Retinal pigment epithelial cell (primary cell): ENCODE data around the gene RAE1.
"Not testable (repeated sequence)": the region's sequence is repeated elsewhere in the genome, so short reads cannot be mapped to it uniquely, and the experiment has no call there.

ENCODE experiments used
- DNase-seq: peaks from one replicate; pipeline ENCODE4 v3.0.0-alpha.2; 2010; ENCODE audit warnings: low read depth
- H3K4me3 ChIP-seq: 2 replicates; pipeline ENCODE4 v1.5.1; 2011; ENCODE audit warnings: mild to moderate bottlenecking, low read length, control low read depth, moderate library complexity
- CTCF ChIP-seq: conservative IDR thresholded peaks from 2 replicates; pipeline ENCODE4 v1.5.1; 2011; ENCODE audit warnings: low read depth, low read length, control low read depth, inconsistent platforms

Gene RAE1

GRCh38 chr20:57417051-57417689, 66.1 kb downstream of the RAE1 start:
- DNase-seq = no peak
- no peak overlapping the region for H3K4me3 ChIP-seq
- TF ChIP-seq CTCF = no peak

- H3K4me3 ChIP-seq = no peak overlapping the region
- DNase-seq = no peak
- TF ChIP-seq CTCF = no peak
These were observed 67.0 kb downstream of the RAE1 start for GRCh38 chr20:57417830-57418780.

GRCh38 chr20:57419479-57419878, 68.4 kb downstream of the RAE1 start:
- not testable (repeated sequence) for H3K4me3 ChIP-seq, DNase-seq

- TF ChIP-seq CTCF = no peak
- H3K4me3 ChIP-seq = no peak overlapping the region
- DNase-seq = no peak
These were observed 69.7 kb downstream of the RAE1 start for GRCh38 chr20:57420571-57421252.

GRCh38 chr20:57421253-57422220, 70.5 kb downstream of the RAE1 start:
- DNase-seq = no peak
- no peak overlapping the region for H3K4me3 ChIP-seq
- no peak for TF ChIP-seq CTCF

- no peak for TF ChIP-seq CTCF
- no peak overlapping the region for H3K4me3 ChIP-seq
These were observed 71.2 kb downstream of the RAE1 start for GRCh38 chr20:57422254-57422653.

More at GRCh38 chr20:57422254-57422653, 71.2 kb downstream of the RAE1 start:
- no peak for DNase-seq
